HG02870 (cell line): ENCODE data around the gene PELI3.
A peak's percentile ranks its signal among the peaks of the same experiment; 100 is the strongest.

Experiments used
- ATAC-seq: cut with Tn5 transposase; IDR thresholded peaks from one replicate; pipeline ENCODE4 v1.9.1; 2021; ENCODE audit warnings: mild to moderate bottlenecking, moderate library complexity; ENCODE audit not compliant: unreplicated experiment

Gene PELI3

DNA sequence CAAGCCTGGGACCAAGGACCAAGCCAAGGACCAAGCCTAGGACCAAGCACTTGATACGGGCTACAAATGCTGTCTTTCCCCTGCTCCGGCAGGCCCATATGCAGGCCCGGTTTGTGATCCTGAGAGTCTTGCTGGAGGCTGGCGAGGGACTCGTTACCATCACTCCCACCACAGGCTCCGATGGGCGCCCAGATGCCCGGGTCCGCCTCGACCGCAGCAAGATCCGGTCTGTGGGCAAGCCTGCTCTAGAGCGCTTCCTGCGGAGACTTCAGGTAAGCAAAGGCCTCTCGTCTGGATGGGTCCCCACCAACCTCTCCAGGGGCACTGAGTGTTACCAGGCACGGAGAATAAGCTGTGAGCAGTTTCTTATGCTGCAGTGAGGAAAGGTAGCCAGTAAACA, 30.5 kb downstream of the PELI3 start:
- ATAC-seq, result no peak

- ATAC-seq, result no peak
Observed at GRCh38 chr11:66498506-66498905, 31.8 kb downstream of the PELI3 start.

DNA sequence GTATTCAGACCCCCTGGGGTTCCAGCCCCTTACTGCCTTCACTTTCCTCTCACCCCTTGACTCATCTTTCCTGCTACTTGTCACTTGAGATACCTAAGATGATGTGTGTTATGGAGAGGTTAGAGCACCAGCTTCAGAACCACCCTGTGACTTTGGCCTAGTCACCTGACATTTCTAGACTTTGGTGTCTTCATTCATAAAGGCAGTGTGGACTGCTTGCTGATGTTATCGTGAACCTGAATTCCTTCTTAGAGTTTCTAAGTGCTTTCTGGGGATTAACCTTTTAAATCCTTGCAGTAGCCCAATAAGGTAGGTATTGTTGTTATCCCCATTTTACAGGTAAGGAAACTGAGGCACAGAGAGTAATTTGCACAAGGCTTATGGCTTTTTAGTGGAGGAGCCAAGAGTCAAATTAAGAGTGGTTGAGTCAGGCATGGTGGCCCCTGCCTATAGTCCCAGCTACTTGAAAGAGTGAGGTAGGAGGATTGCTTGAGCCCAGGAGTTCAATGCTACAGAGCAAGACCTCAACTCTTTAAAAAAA, 38.6 kb downstream of the PELI3 start:
- no peak for ATAC-seq

DNA sequence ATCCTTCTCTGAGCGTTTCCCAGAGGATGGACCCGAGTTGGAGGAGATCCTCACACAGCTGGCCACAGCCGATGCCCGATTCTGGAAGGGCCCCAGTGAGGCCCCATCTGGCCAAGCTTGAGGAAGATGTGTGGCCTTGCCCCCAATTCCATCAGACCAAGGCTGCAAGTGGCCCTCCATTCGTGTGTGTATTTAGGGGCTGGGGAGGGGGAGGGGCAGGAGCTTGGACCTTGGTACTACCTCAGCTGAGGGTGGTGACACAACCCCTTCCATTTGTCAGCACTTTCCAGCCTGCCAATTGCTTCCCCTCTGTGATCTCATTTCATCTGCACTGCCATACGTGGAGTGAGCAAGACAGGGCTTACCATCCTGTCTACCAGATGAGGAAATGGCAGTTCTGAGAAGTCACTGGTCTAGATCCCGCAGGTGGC, 42.4 kb downstream of the PELI3 start:
- ATAC-seq, result no peak

- peak; percentile 72 for ATAC-seq
Observed at GRCh38 chr11:66510271-66510989, 43.7 kb downstream of the PELI3 start, which contains the start of gene BBS1. Gene BBS1, plus strand, starts transcription at chr11:66510635. Its CDS starts 25 bp downstream, at chr11:66510660.

- no peak for ATAC-seq
Observed at GRCh38 chr11:66510990-66511339, 44.3 kb downstream of the PELI3 start.

DNA sequence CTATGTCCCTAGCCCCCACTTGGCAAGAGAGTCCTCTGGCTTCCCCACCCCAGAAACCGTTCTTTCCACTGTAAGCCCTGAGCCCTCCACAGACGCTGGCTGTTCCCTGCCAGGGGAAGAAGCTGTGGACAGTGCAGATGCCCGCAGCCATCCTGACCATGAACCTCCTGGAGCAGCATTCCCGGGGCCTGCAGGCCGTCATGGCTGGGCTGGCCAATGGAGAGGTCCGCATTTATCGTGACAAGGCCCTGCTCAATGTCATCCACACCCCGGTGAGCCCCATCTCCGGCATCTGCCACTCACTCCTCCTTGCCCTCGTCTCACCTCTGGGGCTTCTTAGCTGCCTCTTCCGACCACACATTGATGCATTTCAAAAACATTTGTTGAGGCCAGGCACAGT, 56.9 kb downstream of the PELI3 start:
- ATAC-seq, result no peak

DNA sequence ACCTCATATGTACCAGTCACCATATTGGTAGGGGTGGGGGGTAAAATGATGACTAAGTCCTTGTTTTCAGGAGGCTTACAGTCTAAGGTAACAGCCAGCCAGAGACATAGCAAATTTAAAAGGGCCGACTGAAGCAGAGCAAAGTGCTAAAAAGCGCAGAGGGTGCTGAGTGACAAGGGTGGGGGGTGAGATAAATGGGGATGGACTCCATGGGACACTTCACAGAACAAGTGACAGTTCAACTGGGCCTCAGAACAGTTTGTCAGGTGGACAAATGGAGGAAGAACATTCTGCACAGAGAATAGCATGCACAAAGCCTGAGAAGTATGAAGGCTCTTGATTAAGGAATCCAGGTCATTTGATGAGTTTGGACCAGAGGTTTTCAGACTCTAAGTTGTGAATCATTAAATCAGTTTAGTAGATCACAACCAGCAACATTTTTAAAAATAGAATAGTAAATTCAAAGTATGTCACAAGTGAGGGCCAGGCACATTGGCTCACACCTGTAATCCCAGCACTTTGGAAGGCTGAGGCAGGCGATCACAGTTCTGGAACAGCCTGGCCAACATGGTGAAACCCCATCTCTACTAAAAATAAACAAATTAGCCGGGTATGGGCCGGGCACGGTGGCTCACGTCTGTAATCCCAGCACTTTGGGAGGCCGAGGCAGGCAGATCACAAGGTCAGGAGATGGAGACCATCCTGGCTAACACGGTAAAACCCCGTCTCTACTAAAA, 57.8 kb downstream of the PELI3 start:
- no peak for ATAC-seq
